ENCODE results near the gene DAAM1.

DNA sequence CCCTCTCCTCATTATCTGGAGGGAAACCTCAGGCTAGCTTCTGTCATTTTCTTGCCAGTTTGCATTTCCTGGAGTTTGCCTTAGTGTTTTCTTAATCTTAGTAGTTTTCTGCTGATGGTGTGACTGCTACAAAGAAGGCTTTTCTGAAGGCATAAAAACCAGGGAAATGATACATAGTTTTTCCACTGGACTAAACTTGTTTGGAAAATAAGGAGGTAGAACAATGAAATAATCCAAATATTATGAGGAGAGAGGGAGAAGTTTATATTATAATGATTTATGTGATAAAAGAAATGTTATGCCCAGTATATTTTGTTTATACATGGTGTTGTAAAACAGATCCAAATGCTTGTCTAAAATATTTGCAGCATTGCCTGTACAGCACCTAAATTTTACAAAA is 22.2 kb downstream of the DAAM1 start:
- TF ChIP-seq CTCF (IDR thresholded peaks at IDR 0.05; ENCODE audit: low read depth, low read length) (no peak), EZH2phosphoT487 (IDR thresholded peaks at IDR 0.05; ENCODE audit: low read depth) (no peak)
